Measurements from ENCODE around the gene ZNF398.
"Not testable (repeated sequence)": the region's sequence is repeated elsewhere in the genome, so short reads cannot be mapped to it uniquely, and the experiment has no call there.

The ZNF398 gene

GRCh38 chr7:149198161-149198816, 51.0 kb downstream of the ZNF398 start:
- no peak for DNase-seq

DNA sequence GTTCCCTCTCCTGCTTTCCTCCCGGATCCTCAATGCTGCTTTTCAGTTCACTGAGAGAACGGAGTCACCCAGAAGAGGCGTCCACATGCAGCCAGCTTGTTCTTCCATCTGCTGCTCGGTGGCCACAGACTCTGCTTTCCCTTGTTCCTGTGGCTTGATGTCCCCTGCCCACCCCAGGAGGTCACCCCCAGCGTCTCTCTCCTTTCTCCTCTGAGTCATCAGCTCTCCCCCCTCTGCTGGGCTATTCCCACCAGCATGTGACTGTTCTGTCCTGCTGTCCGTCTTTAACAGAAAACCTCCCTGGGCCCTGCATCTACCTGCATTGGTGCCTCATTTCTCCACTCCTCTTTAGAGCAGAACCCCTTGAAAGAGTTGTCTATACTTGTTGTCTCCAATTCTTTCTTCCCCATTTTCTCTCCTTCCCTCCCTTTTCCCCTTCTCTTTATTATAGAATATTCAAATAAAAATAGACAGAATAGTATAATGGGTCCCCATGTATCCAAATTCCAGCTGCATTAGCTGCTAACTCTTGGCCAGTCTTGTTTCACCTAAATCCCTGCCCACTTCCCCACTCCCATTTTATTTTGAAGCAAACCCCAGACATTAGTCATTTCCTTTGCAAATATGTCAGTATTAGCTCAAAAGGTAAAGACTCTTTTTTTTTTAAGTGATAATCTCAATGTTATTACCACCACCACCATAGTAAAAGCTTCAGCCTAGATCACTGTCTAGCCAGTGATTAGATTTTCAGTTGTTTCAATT, 52.2 kb downstream of the ZNF398 start:
- no peak for DNase-seq

GRCh38 chr7:149202831-149203231, 55.6 kb downstream of the ZNF398 start:
- no peak for DNase-seq

DNA sequence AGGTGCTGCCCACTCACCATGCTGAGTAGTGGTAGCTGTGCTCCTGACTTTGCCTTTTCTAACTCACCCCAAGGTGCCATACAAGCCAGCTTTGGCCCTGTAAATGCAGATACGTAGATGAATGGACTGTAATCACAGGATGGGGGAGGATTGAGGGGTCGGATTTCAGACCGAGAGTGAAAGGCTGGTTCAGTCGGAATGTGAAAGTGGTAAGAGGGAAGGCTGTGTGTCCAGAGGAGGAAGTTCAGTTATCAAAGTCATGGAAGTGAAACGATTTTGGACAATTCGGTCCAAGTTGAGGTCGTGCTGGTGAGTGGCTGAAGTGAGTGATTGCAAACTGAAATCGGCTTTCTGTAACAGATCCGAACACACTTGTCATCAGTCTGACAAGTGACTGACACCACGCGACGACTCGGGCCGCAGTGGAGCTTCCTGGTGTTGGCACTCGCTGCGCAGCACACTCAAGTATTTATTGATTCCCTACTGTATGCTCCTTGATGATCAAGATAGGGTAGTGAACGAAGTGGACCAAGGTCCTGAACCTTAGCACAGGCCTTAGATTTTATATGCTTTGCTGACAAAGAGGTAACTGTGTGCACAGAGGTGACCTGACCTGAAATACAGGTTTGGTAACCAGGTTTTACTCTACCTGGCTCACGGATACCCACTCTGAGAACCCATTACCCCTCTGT, 58.6 kb downstream of the ZNF398 start:
- DNase-seq: no peak

GRCh38 chr7:149207324-149208035, 60.2 kb downstream of the ZNF398 start:
- DNase-seq: no peak

GRCh38 chr7:149209518-149210269, 62.4 kb downstream of the ZNF398 start:
- DNase-seq: peak; percentile 19

DNA sequence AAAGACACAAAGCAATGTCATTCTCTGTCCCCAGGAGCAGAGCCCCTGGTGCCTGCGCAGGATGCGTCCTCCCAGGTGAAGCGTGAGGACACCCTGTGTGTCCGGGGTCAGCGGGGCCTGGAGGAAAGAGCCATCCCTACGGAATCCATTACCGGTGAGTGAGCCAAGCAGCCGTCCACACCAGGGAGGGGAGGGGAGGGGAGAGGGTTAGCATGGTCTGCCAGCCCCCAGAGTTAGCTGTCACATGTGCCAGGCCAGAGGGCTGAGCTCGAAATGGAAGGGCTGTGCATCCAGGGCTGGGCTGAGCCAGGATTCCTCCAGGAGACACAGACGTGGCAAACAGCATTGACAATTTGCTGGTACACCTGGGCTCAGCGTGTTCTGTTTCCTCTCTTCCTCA, 63.3 kb downstream of the ZNF398 start:
- no peak for DNase-seq

- no peak for DNase-seq
Measured at GRCh38 chr7:149214020-149214720, 66.9 kb downstream of the ZNF398 start.

- DNase-seq: no peak
Measured at GRCh38 chr7:149216402-149216801, 69.1 kb downstream of the ZNF398 start.

- no peak for DNase-seq
Measured at GRCh38 chr7:149217570-149217969, 70.3 kb downstream of the ZNF398 start.

- DNase-seq: no peak
Measured at GRCh38 chr7:149218469-149219420, 71.5 kb downstream of the ZNF398 start.

- no peak for DNase-seq
Measured at GRCh38 chr7:149220534-149220933, 73.3 kb downstream of the ZNF398 start.

DNA sequence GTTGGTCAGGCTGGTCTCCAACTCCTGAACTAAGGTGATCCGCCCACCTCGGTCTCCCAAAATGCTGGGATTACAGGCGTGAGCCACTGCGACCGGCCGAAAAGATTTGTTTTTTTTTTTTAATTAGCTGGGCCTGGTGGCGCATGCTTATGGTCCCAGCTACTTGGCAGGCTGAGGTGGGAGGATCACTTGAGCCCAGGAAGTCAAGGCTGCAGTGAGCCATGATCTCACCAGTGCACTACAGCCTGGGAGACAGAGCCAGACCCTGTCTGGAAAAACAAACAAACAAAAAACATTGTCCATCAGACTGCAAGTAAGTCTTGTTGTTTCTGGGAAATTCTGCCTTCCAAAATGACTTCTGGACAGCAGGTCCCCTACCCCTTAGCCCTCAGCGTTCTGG, 75.9 kb downstream of the ZNF398 start:
- DNase-seq: no peak

DNA sequence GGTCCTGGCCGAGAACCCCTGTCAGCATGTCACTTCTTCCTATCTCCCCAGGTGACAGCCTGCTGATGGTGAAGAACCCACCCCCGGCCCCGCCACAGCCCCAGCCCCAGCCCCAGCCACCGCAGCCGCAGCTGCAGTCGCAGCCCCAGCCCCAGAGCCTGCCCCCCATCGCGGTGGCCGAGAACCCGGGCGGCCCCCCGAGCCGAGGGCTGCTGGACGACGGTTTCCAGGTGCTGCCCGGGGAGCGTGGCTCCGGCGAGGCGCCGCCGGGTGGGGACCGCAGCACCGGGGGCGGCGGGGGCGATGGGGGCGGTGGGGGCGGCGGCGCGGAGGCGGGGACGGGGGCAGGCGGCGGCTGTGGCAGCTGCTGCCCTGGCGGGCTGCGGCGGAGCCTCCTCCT, 76.5 kb downstream of the ZNF398 start:
- DNase-seq: no peak

- no peak for DNase-seq
Measured at GRCh38 chr7:149224352-149224751, 77.1 kb downstream of the ZNF398 start.

DNA sequence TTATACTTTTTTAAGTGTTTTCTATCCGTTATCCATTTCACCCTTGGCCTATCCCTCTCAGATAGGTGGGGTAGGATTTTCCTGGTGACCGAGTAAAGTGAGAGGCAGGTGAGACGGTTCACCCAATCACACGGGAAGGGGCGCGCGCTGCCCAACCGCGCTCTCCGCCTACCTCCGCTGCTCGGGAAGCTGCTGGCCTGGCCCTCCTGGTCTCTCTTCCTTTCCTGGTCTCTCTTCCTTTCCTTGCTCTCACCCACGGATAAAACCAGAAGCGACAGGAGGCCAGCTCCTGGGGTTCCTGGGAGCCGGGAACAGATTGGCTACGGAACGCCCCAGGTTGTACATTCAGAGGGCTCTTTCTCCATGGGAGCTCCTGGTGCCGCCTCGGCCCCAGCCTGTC, 77.9 kb downstream of the ZNF398 start:
- DNase-seq: no peak

GRCh38 chr7:149225656-149226055, 78.4 kb downstream of the ZNF398 start:
- DNase-seq: no peak

DNA sequence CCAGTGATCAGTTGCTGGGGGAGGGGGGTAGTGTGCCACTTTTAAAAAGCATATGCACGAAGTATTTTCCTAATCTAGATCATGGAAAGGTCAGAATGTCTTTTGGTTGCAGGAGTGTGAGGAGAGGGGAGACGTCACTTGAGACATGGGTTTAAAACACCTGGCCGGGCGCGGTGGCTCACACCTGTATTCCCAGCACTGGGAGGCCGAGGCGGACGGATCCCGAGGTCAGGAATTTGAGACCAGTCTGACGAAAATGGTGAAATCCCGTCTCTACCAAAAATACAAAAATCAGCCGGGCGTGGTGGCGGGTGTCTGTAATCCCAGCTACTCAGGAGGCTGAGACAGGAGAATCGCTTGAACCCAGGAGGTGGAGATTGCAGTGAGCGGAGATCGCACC, 79.1 kb downstream of the ZNF398 start:
- not testable (repeated sequence) for DNase-seq

DNA sequence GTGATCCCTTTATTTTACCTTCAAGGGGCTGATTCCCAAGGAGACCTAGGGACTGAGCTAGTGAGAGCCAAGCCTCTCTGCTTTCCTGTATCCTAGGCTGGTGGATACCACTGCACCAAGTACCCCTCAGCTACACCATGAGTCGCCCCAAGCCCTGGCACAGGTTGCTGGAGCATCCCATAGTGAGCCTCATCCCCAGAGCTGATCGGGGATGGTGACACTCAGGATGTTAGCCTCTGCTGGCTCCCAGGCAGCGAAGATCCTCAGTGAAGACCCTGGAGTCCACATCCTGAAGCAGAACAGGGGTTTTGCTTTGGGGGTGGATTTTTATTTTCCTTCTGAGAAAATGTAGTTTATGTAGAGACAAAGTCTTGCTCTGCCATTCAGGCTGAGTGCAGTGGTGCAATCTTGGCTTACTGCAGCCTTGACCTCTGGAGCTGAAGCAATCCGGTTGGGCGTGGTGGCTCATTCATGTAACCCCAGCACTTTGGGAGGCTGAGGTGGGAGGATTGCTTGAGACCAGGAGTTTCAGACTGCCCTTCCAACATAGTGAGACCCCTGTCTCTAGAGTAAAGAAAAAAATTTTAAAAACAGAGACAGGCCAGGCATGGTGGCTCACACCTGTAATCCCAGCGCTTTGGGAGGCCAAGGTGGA, 79.7 kb downstream of the ZNF398 start:
- DNase-seq: no peak

DNA sequence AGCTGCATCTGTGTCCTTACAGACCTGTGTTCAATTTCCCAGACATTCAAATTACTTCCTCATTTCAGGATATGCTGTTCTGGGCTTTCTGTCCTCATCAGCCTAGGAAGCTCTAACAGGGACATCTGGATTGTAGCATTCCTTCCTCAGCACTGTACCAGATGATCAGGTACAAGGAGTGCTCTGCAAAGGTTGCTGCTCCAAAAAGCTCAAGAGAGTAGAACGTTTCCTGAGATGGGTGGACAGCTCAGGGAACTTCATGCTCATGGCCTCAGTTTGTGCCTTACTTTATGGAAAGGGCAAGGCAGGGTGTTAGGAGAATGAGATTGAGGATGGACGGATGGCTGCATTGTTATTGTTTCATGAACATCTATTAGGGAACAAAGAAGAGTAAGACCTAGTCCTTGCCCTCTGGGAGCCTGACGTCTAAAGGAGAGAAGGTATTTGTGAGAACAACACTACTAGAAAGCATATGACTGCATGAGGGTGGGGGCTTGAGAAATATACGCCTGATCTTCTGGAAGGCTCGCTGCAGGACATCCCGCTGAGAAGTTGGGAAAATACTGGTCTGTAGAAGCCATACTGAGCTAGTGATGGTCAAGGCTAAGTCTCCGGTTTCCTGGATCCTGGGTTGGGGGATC, 81.7 kb downstream of the ZNF398 start:
- no peak for DNase-seq

All from CD4-positive, alpha-beta T cell treated with Interferon gamma for 1 hour (primary cell).